ENCODE data around the gene CACNG5.

DNA sequence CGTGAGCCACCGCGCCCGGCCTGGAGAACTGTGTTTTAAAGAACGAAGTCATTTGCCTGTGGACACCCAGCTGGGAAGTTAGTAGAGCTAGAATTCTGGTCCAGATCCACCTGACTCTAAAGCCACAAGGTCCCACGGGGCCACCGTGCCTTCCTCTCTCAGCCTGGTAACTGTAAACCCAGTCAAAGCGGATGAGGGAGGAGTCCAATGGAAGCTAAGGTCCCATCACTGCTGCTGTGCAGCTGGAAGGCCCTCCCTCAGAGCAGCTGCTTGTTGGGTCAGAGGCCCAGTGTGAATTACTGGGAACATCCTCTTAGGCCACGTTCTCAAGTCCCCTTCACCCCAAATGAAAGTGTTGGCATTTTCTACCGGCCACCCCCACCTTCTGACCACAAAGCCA, 48.8 kb upstream of the CACNG5 start:
- TF ChIP-seq EP300 (IDR thresholded peaks at IDR 0.05): no peak
- TF ChIP-seq, protein P1, sequence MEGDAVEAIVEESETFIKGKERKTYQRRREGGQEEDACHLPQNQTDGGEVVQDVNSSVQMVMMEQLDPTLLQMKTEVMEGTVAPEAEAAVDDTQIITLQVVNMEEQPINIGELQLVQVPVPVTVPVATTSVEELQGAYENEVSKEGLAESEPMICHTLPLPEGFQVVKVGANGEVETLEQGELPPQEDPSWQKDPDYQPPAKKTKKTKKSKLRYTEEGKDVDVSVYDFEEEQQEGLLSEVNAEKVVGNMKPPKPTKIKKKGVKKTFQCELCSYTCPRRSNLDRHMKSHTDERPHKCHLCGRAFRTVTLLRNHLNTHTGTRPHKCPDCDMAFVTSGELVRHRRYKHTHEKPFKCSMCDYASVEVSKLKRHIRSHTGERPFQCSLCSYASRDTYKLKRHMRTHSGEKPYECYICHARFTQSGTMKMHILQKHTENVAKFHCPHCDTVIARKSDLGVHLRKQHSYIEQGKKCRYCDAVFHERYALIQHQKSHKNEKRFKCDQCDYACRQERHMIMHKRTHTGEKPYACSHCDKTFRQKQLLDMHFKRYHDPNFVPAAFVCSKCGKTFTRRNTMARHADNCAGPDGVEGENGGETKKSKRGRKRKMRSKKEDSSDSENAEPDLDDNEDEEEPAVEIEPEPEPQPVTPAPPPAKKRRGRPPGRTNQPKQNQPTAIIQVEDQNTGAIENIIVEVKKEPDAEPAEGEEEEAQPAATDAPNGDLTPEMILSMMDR (IDR thresholded peaks at IDR 0.05): no peak

All from gastroesophageal sphincter (tissue), 3 donors.